Brain microvascular endothelial cell (primary cell): ENCODE data around the gene RBM17.

ENCODE experiments used
- DNase-seq: peaks from one replicate; pipeline ENCODE4 v3.0.0-alpha.2; 2020
- H3K27ac ChIP-seq: fragments of 250-450 bp; sonication (Bioruptor Pico); 2 replicates; pipeline ENCODE4 v1.5.1; 2020; ENCODE audit warnings: mild to moderate bottlenecking, moderate library complexity
- H3K27me3 ChIP-seq: fragments of 250-450 bp; sonication (Bioruptor Pico); replicated peaks from 2 replicates; pipeline ENCODE4 v1.5.1; 2020; ENCODE audit warnings: mild to moderate bottlenecking
- H3K36me3 ChIP-seq: fragments of 250-450 bp; sonication (Bioruptor Pico); replicated peaks from 2 replicates; pipeline ENCODE4 v1.5.1; 2020; ENCODE audit warnings: mild to moderate bottlenecking
- H3K4me3 ChIP-seq: 2 replicates; pipeline ENCODE4 v1.5.1; 2011; ENCODE audit warnings: low read depth, mild to moderate bottlenecking, control low read depth, low read length, moderate library complexity
- CTCF ChIP-seq: IDR thresholded peaks from 2 replicates; pipeline ENCODE4 v1.5.1; 2011; ENCODE audit warnings: low read depth, mild to moderate bottlenecking, moderate library complexity, low read length, control low read depth, inconsistent platforms; ENCODE audit errors: missing control alignments
- in situ Hi-C: cut with HindIII; loops from 2 replicates; pipeline ENCODE4 v1.10.0; 2017; ENCODE audit warnings: low sequenced_read_pairs, low pct_ligation_motif_present

Gene RBM17

GRCh38 chr10:6054884-6055283, 34.0 kb upstream of the RBM17 start:
- TF ChIP-seq CTCF, result no peak
- Histone ChIP-seq H3K27me3 (peaks cover 2% of the 10 kb centered on the region), H3K4me3 (no peak overlapping the region), H3K36me3 (no peaks in the 10 kb centered on the region), H3K27ac (no peak overlapping the region)
- no peak for DNase-seq
- in situ Hi-C loops, result no loop called here

- H3K4me3 ChIP-seq, result no peak overlapping the region
- H3K27me3 ChIP-seq, result peaks cover 2% of the 10 kb centered on the region
- in situ Hi-C loops, result no loop called here
- TF ChIP-seq CTCF, result no peak
- DNase-seq, result no peak
- H3K36me3 ChIP-seq, result no peaks in the 10 kb centered on the region
- H3K27ac ChIP-seq, result no peak overlapping the region
These were observed 32.9 kb upstream of the RBM17 start for GRCh38 chr10:6055929-6056328.

GRCh38 chr10:6056411-6057135, 32.3 kb upstream of the RBM17 start:
- TF ChIP-seq CTCF, result no peak
- in situ Hi-C loops, result no loop called here
- peaks cover 2% of the 10 kb centered on the region for H3K27me3 ChIP-seq
- H3K4me3 ChIP-seq, result no peak overlapping the region
- H3K27ac ChIP-seq, result no peak overlapping the region
- H3K36me3 ChIP-seq, result no peaks in the 10 kb centered on the region
- no peak for DNase-seq

- in situ Hi-C loops, result no loop called here
- Histone ChIP-seq H3K4me3 (no peak overlapping the region), H3K27me3 (peaks cover 2% of the 10 kb centered on the region), H3K36me3 (no peaks in the 10 kb centered on the region), H3K27ac (no peak overlapping the region)
- TF ChIP-seq CTCF, result no peak
- no peak for DNase-seq
These were observed 30.0 kb upstream of the RBM17 start for GRCh38 chr10:6058682-6059475.

- Histone ChIP-seq H3K36me3 (no peaks in the 10 kb centered on the region), H3K27ac (no peak overlapping the region), H3K4me3 (no peak overlapping the region), H3K27me3 (peaks cover 2% of the 10 kb centered on the region)
- TF ChIP-seq CTCF, result no peak
- DNase-seq, result no peak
- in situ Hi-C loops, result no loop called here
These were observed 29.3 kb upstream of the RBM17 start for GRCh38 chr10:6059506-6059905.
